ENCODE results near the gene NDUFAF4. TPM values are rescaled to one million over a fixed set of nuclear protein-coding genes. Genes with fewer than 3 reads are reported as not detected.
A peak's percentile ranks its signal among the peaks of the same experiment; 100 is the strongest.

Gene NDUFAF4
- total and polyA plus RNA-seq, 4 donors, result 9.7 to 38.7 (median 15.9) TPM

DNA sequence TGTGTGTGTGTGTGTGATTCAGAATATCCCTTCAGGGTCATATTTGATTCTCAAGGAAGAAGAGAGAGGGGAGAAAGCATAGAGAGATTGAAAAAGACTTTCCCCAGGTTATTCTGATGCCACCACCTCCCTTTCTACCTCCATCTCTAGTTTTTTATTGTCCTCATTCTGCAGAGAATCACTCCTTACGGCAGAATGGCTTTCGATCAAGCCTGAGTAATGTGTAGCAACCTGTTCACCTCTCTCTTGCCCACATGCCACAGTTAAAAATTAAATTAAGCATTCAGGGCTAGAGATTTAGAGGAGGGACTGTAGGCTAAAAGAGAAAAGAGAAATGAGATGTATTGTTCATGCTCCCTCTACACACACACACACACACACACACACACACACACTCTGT, 45.0 kb upstream of the NDUFAF4 start:
- no peak overlapping the region for H3K9ac ChIP-seq (ENCODE audit: insufficient read depth in 1 of 2, low read length in 2 of 2)
- ATAC-seq (ENCODE audit: insufficient read depth, low FRiP score), result no peak
- TF ChIP-seq, protein P1, sequence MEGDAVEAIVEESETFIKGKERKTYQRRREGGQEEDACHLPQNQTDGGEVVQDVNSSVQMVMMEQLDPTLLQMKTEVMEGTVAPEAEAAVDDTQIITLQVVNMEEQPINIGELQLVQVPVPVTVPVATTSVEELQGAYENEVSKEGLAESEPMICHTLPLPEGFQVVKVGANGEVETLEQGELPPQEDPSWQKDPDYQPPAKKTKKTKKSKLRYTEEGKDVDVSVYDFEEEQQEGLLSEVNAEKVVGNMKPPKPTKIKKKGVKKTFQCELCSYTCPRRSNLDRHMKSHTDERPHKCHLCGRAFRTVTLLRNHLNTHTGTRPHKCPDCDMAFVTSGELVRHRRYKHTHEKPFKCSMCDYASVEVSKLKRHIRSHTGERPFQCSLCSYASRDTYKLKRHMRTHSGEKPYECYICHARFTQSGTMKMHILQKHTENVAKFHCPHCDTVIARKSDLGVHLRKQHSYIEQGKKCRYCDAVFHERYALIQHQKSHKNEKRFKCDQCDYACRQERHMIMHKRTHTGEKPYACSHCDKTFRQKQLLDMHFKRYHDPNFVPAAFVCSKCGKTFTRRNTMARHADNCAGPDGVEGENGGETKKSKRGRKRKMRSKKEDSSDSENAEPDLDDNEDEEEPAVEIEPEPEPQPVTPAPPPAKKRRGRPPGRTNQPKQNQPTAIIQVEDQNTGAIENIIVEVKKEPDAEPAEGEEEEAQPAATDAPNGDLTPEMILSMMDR (IDR thresholded peaks at IDR 0.05; ENCODE audit: control extremely low read depth, extremely low read depth), result no peak
- no peak overlapping the region for H3K27ac ChIP-seq (ENCODE audit: low read depth in 1 of 2, low read length in 1 of 2)
- H3K27me3 ChIP-seq (ENCODE audit: control insufficient read depth in 3 of 3, insufficient read depth in 3 of 3, low read length in 2 of 3), result no peaks in the 10 kb centered on the region
- no peak overlapping the region for H3K4me3 ChIP-seq
- H3K4me1 ChIP-seq (ENCODE audit: control insufficient read depth in 5 of 5, insufficient read depth in 5 of 5, low read length in 5 of 5), result peaks cover 0 to 3% (median 0%) of the 10 kb centered on the region in 5 donors
- 92 to 94% methylated on average over 2 of the region's 2 CpGs for WGBS, 2 donors
- DNase-seq, result no peak
- no peaks in the 10 kb centered on the region for H3K9me3 ChIP-seq (ENCODE audit: control insufficient read depth in 4 of 4, insufficient read depth in 3 of 4, low read length in 3 of 4)
- H3K36me3 ChIP-seq (ENCODE audit: control insufficient read depth in 4 of 4, insufficient read depth in 4 of 4, low read length in 4 of 4), result no peaks in the 10 kb centered on the region

DNA sequence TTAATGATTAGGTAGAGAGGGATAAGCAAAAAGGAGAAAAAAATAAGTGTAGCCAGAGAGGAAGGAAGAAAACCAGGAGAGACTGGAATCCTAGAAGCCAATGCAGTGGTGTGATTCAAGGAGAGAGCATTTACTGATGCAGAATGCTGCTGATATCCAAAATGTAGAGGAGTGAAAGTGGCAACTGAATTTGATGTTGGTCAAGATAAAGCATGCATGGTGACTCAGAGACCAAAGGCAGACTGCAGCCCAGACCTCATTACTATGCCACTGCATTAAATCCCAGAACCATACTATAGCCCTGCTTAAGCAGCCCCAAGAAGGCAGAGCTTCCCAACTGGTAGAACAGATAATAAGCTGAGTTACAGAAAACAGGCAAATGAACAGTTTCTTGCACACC, 42.6 kb upstream of the NDUFAF4 start:
- Histone ChIP-seq H3K9ac (ENCODE audit: insufficient read depth in 1 of 2, low read length in 2 of 2) (no peak overlapping the region), H3K4me3 (no peak overlapping the region), H3K27ac (ENCODE audit: low read depth in 1 of 2, low read length in 1 of 2) (no peak overlapping the region), H3K36me3 (ENCODE audit: control insufficient read depth in 4 of 4, insufficient read depth in 4 of 4, low read length in 4 of 4) (no peaks in the 10 kb centered on the region), H3K27me3 (ENCODE audit: control insufficient read depth in 3 of 3, insufficient read depth in 3 of 3, low read length in 2 of 3) (no peaks in the 10 kb centered on the region), H3K4me1 (ENCODE audit: control insufficient read depth in 5 of 5, insufficient read depth in 5 of 5, low read length in 5 of 5) (peaks cover 0 to 3% (median 0%) of the 10 kb centered on the region in 5 donors), H3K9me3 (ENCODE audit: control insufficient read depth in 4 of 4, insufficient read depth in 3 of 4, low read length in 3 of 4) (no peaks in the 10 kb centered on the region)
- DNase-seq, result no peak
- ATAC-seq (ENCODE audit: insufficient read depth, low FRiP score), result no peak
- TF ChIP-seq, protein P1 (IDR thresholded peaks at IDR 0.05; ENCODE audit: control extremely low read depth, extremely low read depth), result no peak

DNA sequence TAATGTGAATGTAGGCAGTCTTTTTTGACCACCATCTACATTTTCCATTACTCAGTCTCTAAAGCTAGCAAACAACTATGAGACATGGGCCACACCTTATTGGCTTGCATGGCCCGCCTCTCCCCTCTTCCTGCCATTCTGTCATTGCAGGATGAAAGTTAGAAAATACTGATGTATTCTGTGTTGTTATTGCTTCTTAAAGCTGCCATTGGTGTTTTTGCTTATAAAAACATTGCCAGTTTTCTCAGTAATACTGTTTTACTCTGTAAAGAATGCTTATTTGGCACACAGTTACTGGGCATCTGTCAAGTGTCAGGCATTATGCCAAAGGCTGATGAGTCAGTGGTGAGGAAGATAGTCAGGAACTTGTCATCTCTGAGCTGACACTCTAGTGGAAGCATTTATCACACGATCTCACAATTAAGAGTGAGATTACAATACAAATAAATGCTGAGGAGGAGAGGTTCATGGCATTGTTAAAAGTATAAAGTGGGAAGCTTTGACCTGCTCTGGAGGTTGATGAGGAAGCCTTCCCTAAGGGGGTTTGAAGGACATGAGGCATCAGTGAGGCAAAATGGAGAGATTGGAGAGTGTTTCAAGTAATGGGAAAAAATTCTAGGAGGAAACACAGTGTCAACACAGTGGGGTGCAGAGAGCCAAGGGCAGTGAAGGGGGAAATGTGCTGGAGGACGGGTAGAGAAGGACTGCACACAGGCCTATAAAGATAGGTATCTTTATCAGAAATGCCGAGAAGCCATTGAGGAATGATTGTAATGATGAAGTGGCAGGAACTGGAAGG, 41.5 kb upstream of the NDUFAF4 start:
- H3K9ac ChIP-seq (ENCODE audit: insufficient read depth in 1 of 2, low read length in 2 of 2), result no peak overlapping the region
- DNase-seq, result no peak
- TF ChIP-seq, protein P1 (IDR thresholded peaks at IDR 0.05; ENCODE audit: control extremely low read depth, extremely low read depth), result no peak
- WGBS, 2 donors, result 53 to 58% methylated on average over 4 of the region's 4 CpGs
- ATAC-seq (ENCODE audit: insufficient read depth, low FRiP score), result peak; percentile 9
- peak overlapping the region in 1 of 2 donors; percentile 11 for H3K27ac ChIP-seq (ENCODE audit: low read depth in 1 of 2, low read length in 1 of 2)
- no peak overlapping the region for H3K4me3 ChIP-seq
- no peaks in the 10 kb centered on the region for H3K36me3 ChIP-seq (ENCODE audit: control insufficient read depth in 4 of 4, insufficient read depth in 4 of 4, low read length in 4 of 4)
- H3K27me3 ChIP-seq (ENCODE audit: control insufficient read depth in 3 of 3, insufficient read depth in 3 of 3, low read length in 2 of 3), result no peaks in the 10 kb centered on the region
- peaks cover 0 to 3% (median 0%) of the 10 kb centered on the region in 5 donors for H3K4me1 ChIP-seq (ENCODE audit: control insufficient read depth in 5 of 5, insufficient read depth in 5 of 5, low read length in 5 of 5)
- no peaks in the 10 kb centered on the region for H3K9me3 ChIP-seq (ENCODE audit: control insufficient read depth in 4 of 4, insufficient read depth in 3 of 4, low read length in 3 of 4)

All from lung (tissue), 12 donors.